ENCODE measurements around the gene PSMD10.

DNA sequence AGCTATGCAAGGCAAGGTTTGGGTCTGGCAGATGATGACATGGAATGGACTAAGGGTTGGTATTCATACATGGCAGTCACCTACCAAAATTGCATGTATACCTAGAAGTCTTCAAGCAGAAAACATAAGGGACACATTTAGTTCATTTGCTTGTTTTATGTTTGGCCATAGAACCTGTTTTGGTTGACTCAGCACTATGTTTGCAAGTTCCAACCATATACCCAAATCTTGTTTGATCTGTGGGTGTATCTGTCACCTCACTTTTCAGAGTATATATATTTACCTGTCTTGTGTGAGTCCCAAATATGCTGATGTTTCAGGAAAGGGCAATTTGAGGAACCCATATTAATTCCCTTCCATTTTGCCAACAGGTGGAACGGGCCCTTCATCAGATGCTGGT lies 39.5 kb upstream of the PSMD10 start:
- TF ChIP-seq EZH2 (IDR thresholded peaks at IDR 0.05; ENCODE audit: insufficient read depth, poor library complexity, severe bottlenecking): no peak
- no peak for TF ChIP-seq EZH2phosphoT487 (IDR thresholded peaks at IDR 0.05; ENCODE audit: insufficient read depth, low read depth)

Measured in GM23248 (cell line).